Measurements from ENCODE around the gene GNG7.

- TF ChIP-seq CTCF (conservative IDR thresholded peaks at IDR 0.05 in 1 of 2, IDR thresholded peaks at IDR 0.05 in 1 of 2; ENCODE audit: extremely low read depth in 1 of 2, insufficient read depth in 1 of 2, low read depth in 1 of 2, low read length in 2 of 2) = no peak
- no peak for TF ChIP-seq EZH2 (IDR thresholded peaks at IDR 0.05; ENCODE audit: borderline replicate concordance, low read length)
These were observed 187.4 kb downstream of the GNG7 start for GRCh38 chr19:2514981-2515518.

All from mammary epithelial cell (primary cell).